ENCODE measurements around the gene MACROD2. TPM values are rescaled to one million over a fixed set of nuclear protein-coding genes. Genes with fewer than 3 reads are reported as not detected.

Gene MACROD2
- total RNA-seq, 1 donor from 2014 or later: 0.23 TPM

- DNase-seq (ENCODE audit: low read depth): no peak
- no peak overlapping the region for H3K4me3 ChIP-seq (ENCODE audit: low read depth, low read length)
- TF ChIP-seq CTCF (conservative IDR thresholded peaks at IDR 0.05; ENCODE audit: low read depth, low read length): no peak
These were observed 886.2 kb downstream of the MACROD2 start for GRCh38 chr20:14881518-14881917.

- TF ChIP-seq CTCF (conservative IDR thresholded peaks at IDR 0.05; ENCODE audit: low read depth, low read length): no peak
- no peak for DNase-seq (ENCODE audit: low read depth)
- no peak overlapping the region for H3K4me3 ChIP-seq (ENCODE audit: low read depth, low read length)
These were observed 886.8 kb downstream of the MACROD2 start for GRCh38 chr20:14882157-14882556.

GRCh38 chr20:14882846-14883245, 887.5 kb downstream of the MACROD2 start:
- TF ChIP-seq CTCF (conservative IDR thresholded peaks at IDR 0.05; ENCODE audit: low read depth, low read length): no peak
- H3K4me3 ChIP-seq (ENCODE audit: low read depth, low read length): no peak overlapping the region
- no peak for DNase-seq (ENCODE audit: low read depth)

- TF ChIP-seq CTCF (conservative IDR thresholded peaks at IDR 0.05; ENCODE audit: low read depth, low read length): no peak
- no peak for DNase-seq (ENCODE audit: low read depth)
- no peak overlapping the region for H3K4me3 ChIP-seq (ENCODE audit: low read depth, low read length)
These were observed 888.0 kb downstream of the MACROD2 start for GRCh38 chr20:14883324-14883723.

- DNase-seq (ENCODE audit: low read depth): no peak
- no peak for TF ChIP-seq CTCF (conservative IDR thresholded peaks at IDR 0.05; ENCODE audit: low read depth, low read length)
- H3K4me3 ChIP-seq (ENCODE audit: low read depth, low read length): no peak overlapping the region
These were observed 890.3 kb downstream of the MACROD2 start for GRCh38 chr20:14885661-14886060.

- no peak for DNase-seq (ENCODE audit: low read depth)
- no peak for TF ChIP-seq CTCF (conservative IDR thresholded peaks at IDR 0.05; ENCODE audit: low read depth, low read length)
- H3K4me3 ChIP-seq (ENCODE audit: low read depth, low read length): no peak overlapping the region
These were observed 892.8 kb downstream of the MACROD2 start for GRCh38 chr20:14888134-14888533.

- TF ChIP-seq CTCF (conservative IDR thresholded peaks at IDR 0.05; ENCODE audit: low read depth, low read length): no peak
- DNase-seq (ENCODE audit: low read depth): no peak
- H3K4me3 ChIP-seq (ENCODE audit: low read depth, low read length): no peak overlapping the region
These were observed 894.4 kb downstream of the MACROD2 start for GRCh38 chr20:14889496-14890255.

Data from epithelial cell of proximal tubule (primary cell).